GM12874 (cell line): Measurements from ENCODE around the gene SLC1A3.

Experiments used
- TF ChIP-seq, protein P1 (sequence below): IDR thresholded peaks from 2 replicates; pipeline ENCODE4 v1.5.1; 2011; ENCODE audit warnings: low read depth, mild to moderate bottlenecking, control low read depth, low read length, moderate library complexity; ENCODE audit not compliant: insufficient read depth

SLC1A3 gene

DNA sequence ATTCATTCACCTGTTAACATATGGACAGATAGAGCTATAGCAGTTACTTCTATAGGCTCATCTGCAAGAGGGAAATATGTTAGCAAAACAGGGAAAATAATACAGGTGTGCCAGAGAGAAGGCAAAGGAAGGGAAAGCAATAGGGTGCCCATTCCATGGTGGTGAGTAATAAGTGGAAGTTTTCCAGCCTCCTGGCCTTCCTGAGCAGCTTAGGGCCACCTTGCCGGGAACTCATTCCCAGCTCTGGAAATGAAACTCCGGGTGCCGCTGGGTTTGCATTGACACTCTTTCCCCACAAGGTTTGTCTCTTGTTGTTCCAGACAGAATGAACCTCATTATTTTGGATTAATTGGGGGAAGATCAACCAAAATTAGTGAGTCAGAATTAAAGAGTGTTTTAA, 58.4 kb downstream of the SLC1A3 start:
- TF ChIP-seq, protein P1, sequence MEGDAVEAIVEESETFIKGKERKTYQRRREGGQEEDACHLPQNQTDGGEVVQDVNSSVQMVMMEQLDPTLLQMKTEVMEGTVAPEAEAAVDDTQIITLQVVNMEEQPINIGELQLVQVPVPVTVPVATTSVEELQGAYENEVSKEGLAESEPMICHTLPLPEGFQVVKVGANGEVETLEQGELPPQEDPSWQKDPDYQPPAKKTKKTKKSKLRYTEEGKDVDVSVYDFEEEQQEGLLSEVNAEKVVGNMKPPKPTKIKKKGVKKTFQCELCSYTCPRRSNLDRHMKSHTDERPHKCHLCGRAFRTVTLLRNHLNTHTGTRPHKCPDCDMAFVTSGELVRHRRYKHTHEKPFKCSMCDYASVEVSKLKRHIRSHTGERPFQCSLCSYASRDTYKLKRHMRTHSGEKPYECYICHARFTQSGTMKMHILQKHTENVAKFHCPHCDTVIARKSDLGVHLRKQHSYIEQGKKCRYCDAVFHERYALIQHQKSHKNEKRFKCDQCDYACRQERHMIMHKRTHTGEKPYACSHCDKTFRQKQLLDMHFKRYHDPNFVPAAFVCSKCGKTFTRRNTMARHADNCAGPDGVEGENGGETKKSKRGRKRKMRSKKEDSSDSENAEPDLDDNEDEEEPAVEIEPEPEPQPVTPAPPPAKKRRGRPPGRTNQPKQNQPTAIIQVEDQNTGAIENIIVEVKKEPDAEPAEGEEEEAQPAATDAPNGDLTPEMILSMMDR, result no peak

DNA sequence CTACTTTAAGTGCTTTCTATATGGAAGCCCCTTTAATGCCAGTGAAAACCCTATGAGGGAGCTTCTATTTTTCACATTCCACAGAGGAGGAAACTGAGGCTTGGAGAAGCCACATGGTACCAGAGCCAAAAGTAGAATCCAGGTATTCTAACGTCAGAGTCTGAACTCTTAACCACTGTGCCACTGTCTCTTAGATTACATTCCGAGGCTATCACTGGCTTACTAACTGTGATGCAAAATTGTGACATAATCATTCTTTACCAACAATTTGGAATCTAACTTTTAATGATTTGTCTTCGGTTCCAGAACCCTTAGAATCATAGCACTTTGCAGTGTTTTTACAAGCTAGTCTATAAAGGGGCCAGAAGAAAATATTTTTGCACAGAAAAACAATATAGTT, 59.2 kb downstream of the SLC1A3 start:
- TF ChIP-seq, protein P1, result no peak

DNA sequence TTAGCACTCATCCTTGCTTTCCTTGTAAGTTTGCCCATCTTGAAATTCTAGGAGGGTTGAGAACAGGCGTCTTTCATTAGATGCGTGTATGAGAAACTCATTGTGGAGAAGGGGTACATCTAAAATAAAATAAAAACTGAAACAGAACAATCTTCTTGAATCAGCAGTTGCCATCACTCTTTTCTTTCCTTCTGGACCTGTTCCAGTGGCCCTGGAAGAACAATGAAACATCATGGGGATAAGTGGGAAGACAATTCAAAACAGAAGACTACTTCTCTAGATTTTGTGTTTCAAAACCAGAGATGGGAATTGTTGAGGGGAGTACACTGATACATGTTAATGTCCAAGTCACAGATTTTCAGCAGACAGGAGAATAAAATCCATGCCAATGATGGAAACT, 59.9 kb downstream of the SLC1A3 start:
- TF ChIP-seq, protein P1, result no peak

DNA sequence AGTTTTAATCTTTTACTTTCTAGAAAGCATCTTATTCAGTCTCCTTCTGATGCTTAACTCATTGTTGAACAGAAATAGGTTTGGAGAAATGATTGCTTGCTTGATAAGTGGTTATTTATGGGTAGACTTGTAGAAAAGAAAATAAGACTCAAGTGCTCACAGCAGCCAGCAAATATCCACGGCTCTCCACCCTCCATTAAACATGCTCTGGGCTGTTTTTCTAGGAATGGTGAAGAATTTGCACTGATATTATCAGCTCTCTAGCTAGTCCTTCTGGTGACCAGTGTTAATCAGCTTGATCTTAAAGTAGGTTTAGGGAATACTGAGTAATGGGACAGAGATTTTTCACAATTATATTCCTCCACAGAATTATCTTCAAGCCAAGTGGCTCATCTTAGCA, 60.6 kb downstream of the SLC1A3 start:
- TF ChIP-seq, protein P1, result no peak

DNA sequence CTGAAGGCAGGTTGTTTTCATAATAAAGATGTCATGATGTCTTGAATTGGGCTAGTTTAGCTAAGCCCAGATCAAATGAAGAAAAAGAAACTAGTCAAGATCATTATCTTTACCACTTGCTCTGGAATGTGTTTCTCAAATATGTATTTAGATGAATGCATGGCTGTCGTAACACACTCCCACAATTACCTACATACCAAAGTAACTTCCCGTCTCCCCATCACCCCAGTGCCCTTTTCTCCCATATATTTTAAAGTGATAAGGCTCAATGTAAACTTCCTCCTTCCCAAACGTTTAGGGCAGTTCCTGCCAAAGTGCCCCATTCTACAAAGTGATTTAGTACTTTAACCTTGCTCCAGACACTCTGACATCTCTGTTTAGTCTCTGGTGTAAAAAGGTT, 61.4 kb downstream of the SLC1A3 start:
- TF ChIP-seq, protein P1, result no peak

DNA sequence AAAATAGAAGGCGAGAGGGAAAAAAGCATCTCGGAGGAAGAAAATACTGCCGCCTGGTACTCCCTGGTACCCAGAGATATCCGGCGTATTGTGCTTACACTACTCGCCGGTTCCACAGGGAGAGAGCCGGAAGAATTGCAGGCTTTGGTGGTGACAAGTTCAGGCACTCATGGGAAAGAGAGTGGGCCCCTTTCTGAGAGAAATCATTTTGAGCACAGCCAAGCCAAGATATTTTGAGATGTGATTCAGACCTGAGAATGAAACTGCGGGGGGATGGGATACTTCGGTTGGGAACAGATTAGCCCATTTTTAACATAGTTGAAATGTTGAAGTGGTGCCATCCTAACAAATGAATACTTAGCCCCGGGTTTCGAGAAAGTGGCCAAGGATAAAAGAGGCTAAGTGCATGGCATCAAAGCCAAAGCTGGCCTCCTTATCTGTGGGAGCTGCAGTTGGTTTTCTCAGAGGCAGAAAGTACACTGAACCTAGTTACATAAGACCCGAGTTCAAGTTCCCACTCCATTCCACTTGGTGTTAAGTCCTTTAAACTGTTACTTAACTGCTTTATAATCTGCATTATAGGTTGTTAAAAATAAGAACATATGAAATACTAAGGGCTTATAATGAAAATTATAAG, 62.7 kb downstream of the SLC1A3 start:
- TF ChIP-seq, protein P1, result no peak

DNA sequence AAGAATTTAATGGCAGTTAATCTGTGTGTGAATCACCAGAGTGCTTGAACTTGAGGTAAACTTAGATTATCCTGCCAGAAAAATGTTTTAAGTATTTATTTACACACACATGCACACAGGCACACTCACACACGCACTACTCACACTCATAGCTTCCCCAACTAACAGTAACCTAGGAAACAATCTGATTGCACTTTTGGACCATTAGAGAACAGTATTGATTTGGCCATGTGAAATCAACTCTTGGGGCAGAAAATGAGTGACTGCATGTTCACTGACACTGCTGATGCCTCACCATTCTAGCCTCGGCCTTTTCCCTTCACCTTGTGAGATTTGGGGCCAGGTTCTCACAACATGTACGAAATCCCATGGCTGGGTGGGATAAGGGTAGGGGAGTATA, 64.1 kb downstream of the SLC1A3 start:
- TF ChIP-seq, protein P1, result no peak

DNA sequence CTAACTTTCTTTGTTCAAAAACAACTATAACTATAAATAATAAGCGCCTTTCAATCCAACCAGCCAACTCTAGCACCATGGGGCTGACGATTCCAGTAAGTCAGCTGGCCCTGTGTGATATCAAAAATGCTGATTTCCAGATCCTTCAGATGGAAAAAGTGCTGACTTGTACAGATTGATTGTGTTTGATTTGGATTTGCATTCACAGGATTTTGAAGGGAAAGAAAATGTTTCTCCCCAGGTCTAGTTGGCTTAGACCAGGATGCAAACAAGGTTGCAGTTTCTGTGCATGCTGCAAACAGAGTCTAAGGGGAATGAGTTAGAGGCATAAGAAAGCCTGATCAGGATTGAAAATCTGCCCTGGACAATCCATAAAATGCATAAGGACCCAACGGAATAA, 68.9 kb downstream of the SLC1A3 start:
- TF ChIP-seq, protein P1, result no peak
